Measurements from ENCODE around the gene RPL37. TPM values are rescaled to one million over a fixed set of nuclear protein-coding genes. Genes with fewer than 3 reads are reported as not detected.
"Not testable (repeated sequence)": the region's sequence is repeated elsewhere in the genome, so short reads cannot be mapped to it uniquely, and the experiment has no call there.

The RPL37 gene
- total and polyA plus RNA-seq, 2 donors, result 2,843 to 3,080 TPM

DNA sequence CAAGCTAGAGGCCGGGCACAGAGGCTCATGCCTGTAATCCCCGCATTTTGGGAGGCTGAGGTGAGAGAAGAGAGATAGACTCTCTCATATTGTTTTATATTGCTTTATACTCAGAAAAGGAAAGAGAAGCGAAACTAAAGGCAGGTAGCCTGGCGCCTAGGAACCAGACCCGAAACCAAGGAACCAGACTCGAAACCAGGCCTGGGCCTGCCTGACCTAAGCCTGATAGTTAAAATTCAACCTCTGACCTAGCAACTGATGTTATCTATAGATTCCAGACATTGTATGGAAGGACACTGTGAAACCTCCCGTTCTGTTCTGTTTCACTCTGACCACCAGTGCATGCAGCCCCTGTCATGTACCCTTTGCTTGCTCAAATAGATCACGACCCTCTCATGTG lies 37.2 kb upstream of the RPL37 start:
- not testable (repeated sequence) for H3K27ac ChIP-seq (ENCODE audit: low read depth in 1 of 2, low read length in 1 of 2); H3K27me3 ChIP-seq (ENCODE audit: control insufficient read depth in 2 of 2, insufficient read depth in 1 of 2, low read length in 1 of 2); H3K4me3 ChIP-seq (ENCODE audit: low read length in 2 of 2); H3K9me3 ChIP-seq (ENCODE audit: control insufficient read depth in 2 of 2, insufficient read depth in 1 of 2, low read length in 1 of 2); H3K4me1 ChIP-seq (ENCODE audit: control insufficient read depth in 2 of 2, insufficient read depth in 2 of 2, low read length in 2 of 2); DNase-seq (ENCODE audit: low read depth in 6 of 9, low spot score in 9 of 9); H3K36me3 ChIP-seq (ENCODE audit: control insufficient read depth in 2 of 2, insufficient read depth in 2 of 2, low read length in 1 of 2)
- WGBS, result 96% methylated on average over 8 of the region's 8 CpGs

DNA sequence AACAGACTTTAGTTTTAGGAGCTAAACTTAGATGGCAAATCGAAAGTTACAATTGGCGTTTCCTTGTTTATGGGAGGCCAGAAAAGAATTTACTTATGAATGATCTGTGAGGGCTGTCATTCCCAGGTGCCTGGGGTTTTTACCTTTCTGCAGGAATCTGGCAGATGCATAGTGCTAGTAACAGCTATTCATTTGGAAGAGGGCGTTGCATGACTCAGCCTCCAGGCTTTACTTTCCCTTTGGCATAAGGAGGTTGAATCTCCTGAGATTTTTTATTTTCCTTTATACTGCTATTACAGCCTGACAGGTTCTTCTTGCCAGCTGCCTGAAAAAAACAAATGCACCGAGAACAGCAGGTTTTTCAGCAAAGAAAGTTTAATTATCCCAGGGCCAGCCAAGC lies 36.2 kb upstream of the RPL37 start:
- 91% methylated on average over 4 of the region's 4 CpGs for WGBS
- Histone ChIP-seq H3K27ac (ENCODE audit: low read depth in 1 of 2, low read length in 1 of 2) (no peak overlapping the region), H3K4me1 (ENCODE audit: control insufficient read depth in 2 of 2, insufficient read depth in 2 of 2, low read length in 2 of 2) (no peaks in the 10 kb centered on the region), H3K9me3 (ENCODE audit: control insufficient read depth in 2 of 2, insufficient read depth in 1 of 2, low read length in 1 of 2) (no peaks in the 10 kb centered on the region), H3K4me3 (ENCODE audit: low read length in 2 of 2) (no peak overlapping the region), H3K36me3 (ENCODE audit: control insufficient read depth in 2 of 2, insufficient read depth in 2 of 2, low read length in 1 of 2) (no peaks in the 10 kb centered on the region), H3K27me3 (ENCODE audit: control insufficient read depth in 2 of 2, insufficient read depth in 1 of 2, low read length in 1 of 2) (no peaks in the 10 kb centered on the region)
- no peak for DNase-seq (ENCODE audit: low read depth in 6 of 9, low spot score in 9 of 9)

DNA sequence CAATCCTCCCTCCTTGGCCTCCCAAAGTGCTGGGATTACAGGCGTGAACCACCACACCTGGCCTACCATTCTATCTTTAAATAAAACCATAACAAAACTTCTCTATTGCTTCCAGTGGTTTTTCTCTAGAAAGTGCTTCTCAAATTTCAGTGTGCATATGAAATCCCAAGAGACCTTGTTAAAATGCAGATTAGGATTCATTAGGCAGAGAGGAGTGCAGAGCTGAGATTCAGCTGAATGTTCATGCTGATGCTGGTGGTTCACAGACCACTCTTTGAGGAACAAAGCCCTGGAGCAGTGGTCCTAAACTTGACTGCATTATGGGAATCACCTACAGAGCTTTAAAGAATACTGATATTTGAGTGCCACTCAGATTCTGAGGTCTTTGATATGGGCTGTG lies 34.4 kb upstream of the RPL37 start:
- H3K36me3 ChIP-seq (ENCODE audit: control insufficient read depth in 2 of 2, insufficient read depth in 2 of 2, low read length in 1 of 2), result no peaks in the 10 kb centered on the region
- no peaks in the 10 kb centered on the region for H3K4me1 ChIP-seq (ENCODE audit: control insufficient read depth in 2 of 2, insufficient read depth in 2 of 2, low read length in 2 of 2)
- H3K4me3 ChIP-seq (ENCODE audit: low read length in 2 of 2), result no peak overlapping the region
- no peak overlapping the region for H3K27ac ChIP-seq (ENCODE audit: low read depth in 1 of 2, low read length in 1 of 2)
- H3K9me3 ChIP-seq (ENCODE audit: control insufficient read depth in 2 of 2, insufficient read depth in 1 of 2, low read length in 1 of 2), result no peaks in the 10 kb centered on the region
- DNase-seq (ENCODE audit: low read depth in 6 of 9, low spot score in 9 of 9), result no peak
- H3K27me3 ChIP-seq (ENCODE audit: control insufficient read depth in 2 of 2, insufficient read depth in 1 of 2, low read length in 1 of 2), result no peaks in the 10 kb centered on the region
- WGBS, result 90% methylated on average over 1 of the region's 1 CpG

DNA sequence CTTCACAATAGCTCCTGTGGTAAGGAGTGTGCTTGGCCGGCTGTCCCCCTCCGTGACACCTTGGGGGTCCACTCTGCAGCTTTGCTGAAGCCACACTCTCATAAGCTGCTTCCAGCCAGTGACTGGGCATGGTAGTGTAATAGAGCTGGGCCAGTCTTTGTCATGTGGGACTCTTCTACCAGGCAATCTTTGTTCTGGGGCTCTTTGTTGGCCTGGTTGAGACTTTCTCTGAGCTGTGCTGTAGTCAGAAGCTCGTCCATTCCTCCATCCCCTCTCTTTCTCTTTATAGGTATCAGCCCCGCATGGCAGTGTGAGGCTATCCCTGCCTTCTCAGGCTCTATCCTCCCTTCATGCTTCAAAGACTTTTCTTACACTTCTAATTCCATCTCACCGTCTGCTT lies 31.8 kb upstream of the RPL37 start:
- no peaks in the 10 kb centered on the region for H3K27me3 ChIP-seq (ENCODE audit: control insufficient read depth in 2 of 2, insufficient read depth in 1 of 2, low read length in 1 of 2)
- no peak overlapping the region for H3K27ac ChIP-seq (ENCODE audit: low read depth in 1 of 2, low read length in 1 of 2)
- no peak overlapping the region for H3K4me3 ChIP-seq (ENCODE audit: low read length in 2 of 2)
- no peaks in the 10 kb centered on the region for H3K36me3 ChIP-seq (ENCODE audit: control insufficient read depth in 2 of 2, insufficient read depth in 2 of 2, low read length in 1 of 2)
- no peaks in the 10 kb centered on the region for H3K9me3 ChIP-seq (ENCODE audit: control insufficient read depth in 2 of 2, insufficient read depth in 1 of 2, low read length in 1 of 2)
- no peak for DNase-seq (ENCODE audit: low read depth in 6 of 9, low spot score in 9 of 9)
- no peaks in the 10 kb centered on the region for H3K4me1 ChIP-seq (ENCODE audit: control insufficient read depth in 2 of 2, insufficient read depth in 2 of 2, low read length in 2 of 2)
- WGBS, result 91% methylated on average over 5 of the region's 5 CpGs

DNA sequence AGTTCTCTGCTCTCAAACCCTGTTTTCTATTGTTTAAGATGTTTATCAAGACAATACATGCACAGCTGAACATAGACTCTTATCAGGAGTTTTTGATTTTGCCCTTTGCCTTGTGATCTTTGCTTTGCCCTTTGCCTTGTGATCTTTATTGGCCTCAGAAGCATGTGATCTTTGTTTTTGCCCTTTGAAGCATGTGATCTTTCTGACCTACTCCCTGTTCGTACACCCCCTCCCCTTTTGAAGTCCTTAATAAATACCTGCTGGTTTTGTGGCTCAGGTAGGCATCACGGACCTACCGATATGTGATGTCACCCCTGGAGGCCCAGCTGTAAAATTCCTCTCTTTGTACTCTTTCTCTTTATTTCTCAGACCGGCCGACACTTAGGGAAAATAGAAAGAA lies 30.0 kb upstream of the RPL37 start:
- H3K27me3 ChIP-seq (ENCODE audit: control insufficient read depth in 2 of 2, insufficient read depth in 1 of 2, low read length in 1 of 2); H3K27ac ChIP-seq (ENCODE audit: low read depth in 1 of 2, low read length in 1 of 2); H3K4me1 ChIP-seq (ENCODE audit: control insufficient read depth in 2 of 2, insufficient read depth in 2 of 2, low read length in 2 of 2); H3K36me3 ChIP-seq (ENCODE audit: control insufficient read depth in 2 of 2, insufficient read depth in 2 of 2, low read length in 1 of 2); DNase-seq (ENCODE audit: low read depth in 6 of 9, low spot score in 9 of 9); H3K9me3 ChIP-seq (ENCODE audit: control insufficient read depth in 2 of 2, insufficient read depth in 1 of 2, low read length in 1 of 2); H3K4me3 ChIP-seq (ENCODE audit: low read length in 2 of 2): not testable (repeated sequence)
- WGBS, result 96% methylated on average over 5 of the region's 5 CpGs

DNA sequence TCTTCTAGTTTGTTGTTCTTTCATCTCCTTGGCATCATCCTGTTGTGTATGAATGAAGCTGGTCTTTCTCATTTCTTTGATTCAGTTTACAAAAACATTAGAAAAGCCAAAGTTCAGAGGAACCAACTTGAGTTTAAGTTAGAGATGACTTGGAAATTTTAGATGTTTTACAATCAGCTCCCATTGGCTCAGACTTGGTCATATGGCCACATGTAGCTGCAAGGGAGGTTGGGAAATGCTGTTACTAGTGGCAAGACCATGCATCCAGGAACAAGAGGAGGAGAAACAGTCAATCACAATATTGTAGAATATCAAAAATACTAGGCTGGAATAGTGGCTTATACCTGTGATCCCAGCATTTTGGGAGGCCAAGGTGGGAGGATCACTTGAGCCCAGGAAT lies 25.7 kb upstream of the RPL37 start:
- no peaks in the 10 kb centered on the region for H3K9me3 ChIP-seq (ENCODE audit: control insufficient read depth in 2 of 2, insufficient read depth in 1 of 2, low read length in 1 of 2)
- H3K4me3 ChIP-seq (ENCODE audit: low read length in 2 of 2), result no peak overlapping the region
- DNase-seq (ENCODE audit: low read depth in 6 of 9, low spot score in 9 of 9), result no peak
- no peaks in the 10 kb centered on the region for H3K27me3 ChIP-seq (ENCODE audit: control insufficient read depth in 2 of 2, insufficient read depth in 1 of 2, low read length in 1 of 2)
- no peak overlapping the region for H3K27ac ChIP-seq (ENCODE audit: low read depth in 1 of 2, low read length in 1 of 2)
- no peaks in the 10 kb centered on the region for H3K4me1 ChIP-seq (ENCODE audit: control insufficient read depth in 2 of 2, insufficient read depth in 2 of 2, low read length in 2 of 2)
- H3K36me3 ChIP-seq (ENCODE audit: control insufficient read depth in 2 of 2, insufficient read depth in 2 of 2, low read length in 1 of 2), result no peaks in the 10 kb centered on the region

DNA sequence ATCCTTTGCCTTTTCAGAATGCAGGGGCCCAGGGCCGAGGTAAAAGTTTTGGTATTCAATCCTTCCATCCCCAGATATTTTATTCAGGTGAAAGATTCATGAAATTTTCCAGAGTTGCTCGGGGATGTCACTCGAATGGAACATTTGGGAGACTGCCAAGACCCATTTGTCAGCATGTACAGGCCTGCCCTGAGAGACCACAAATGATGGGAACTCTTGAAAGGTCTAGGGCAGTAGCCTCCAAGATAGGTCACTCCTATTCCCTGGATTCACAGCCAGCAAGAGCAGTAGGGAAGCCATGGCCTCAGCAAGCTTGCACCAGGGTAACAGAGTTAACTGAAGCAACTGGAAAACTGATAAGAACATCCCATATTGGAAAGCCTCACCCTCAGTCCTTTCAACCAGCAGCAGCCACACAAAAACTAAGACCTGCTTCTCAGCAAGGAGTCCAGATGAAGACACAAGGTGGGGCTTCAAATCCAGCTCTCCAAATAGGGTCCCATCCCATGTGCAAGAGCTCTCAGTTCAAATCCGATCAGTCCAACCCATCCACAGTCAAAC lies 18.7 kb upstream of the RPL37 start:
- Histone ChIP-seq H3K36me3 (ENCODE audit: control insufficient read depth in 2 of 2, insufficient read depth in 2 of 2, low read length in 1 of 2) (no peaks in the 10 kb centered on the region), H3K27ac (ENCODE audit: low read depth in 1 of 2, low read length in 1 of 2) (no peak overlapping the region), H3K27me3 (ENCODE audit: control insufficient read depth in 2 of 2, insufficient read depth in 1 of 2, low read length in 1 of 2) (no peaks in the 10 kb centered on the region), H3K4me3 (ENCODE audit: low read length in 2 of 2) (no peak overlapping the region), H3K4me1 (ENCODE audit: control insufficient read depth in 2 of 2, insufficient read depth in 2 of 2, low read length in 2 of 2) (no peaks in the 10 kb centered on the region), H3K9me3 (ENCODE audit: control insufficient read depth in 2 of 2, insufficient read depth in 1 of 2, low read length in 1 of 2) (no peaks in the 10 kb centered on the region)
- DNase-seq (ENCODE audit: low read depth in 6 of 9, low spot score in 9 of 9), result no peak
- WGBS, result 86% methylated on average over 4 of the region's 4 CpGs

DNA sequence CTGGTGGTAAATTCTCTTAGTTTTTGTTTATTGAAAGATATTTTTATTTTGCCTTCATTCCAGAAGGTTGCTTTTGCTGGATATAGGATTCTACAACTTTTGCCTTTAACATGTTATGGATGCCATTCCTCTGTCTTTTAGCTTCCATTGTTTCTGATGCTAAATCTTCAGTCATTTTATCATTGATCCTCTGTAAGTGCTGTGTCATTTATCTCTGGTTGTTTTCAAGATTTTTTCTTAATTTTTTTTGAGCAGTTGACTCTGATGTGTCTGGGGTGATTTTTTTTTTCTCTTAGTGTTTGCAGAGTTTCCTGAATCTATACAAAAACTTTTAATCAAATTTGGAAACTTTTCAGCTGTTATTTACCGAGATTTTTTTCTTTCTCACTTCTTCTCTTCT lies 12.5 kb upstream of the RPL37 start:
- H3K36me3 ChIP-seq (ENCODE audit: control insufficient read depth in 2 of 2, insufficient read depth in 2 of 2, low read length in 1 of 2), result no peaks in the 10 kb centered on the region
- no peaks in the 10 kb centered on the region for H3K4me1 ChIP-seq (ENCODE audit: control insufficient read depth in 2 of 2, insufficient read depth in 2 of 2, low read length in 2 of 2)
- WGBS, result 92% methylated on average over 1 of the region's 1 CpG
- H3K9me3 ChIP-seq (ENCODE audit: control insufficient read depth in 2 of 2, insufficient read depth in 1 of 2, low read length in 1 of 2), result no peaks in the 10 kb centered on the region
- no peak overlapping the region for H3K27ac ChIP-seq (ENCODE audit: low read depth in 1 of 2, low read length in 1 of 2)
- no peaks in the 10 kb centered on the region for H3K27me3 ChIP-seq (ENCODE audit: control insufficient read depth in 2 of 2, insufficient read depth in 1 of 2, low read length in 1 of 2)
- DNase-seq (ENCODE audit: low read depth in 6 of 9, low spot score in 9 of 9), result no peak
- no peak overlapping the region for H3K4me3 ChIP-seq (ENCODE audit: low read length in 2 of 2)

DNA sequence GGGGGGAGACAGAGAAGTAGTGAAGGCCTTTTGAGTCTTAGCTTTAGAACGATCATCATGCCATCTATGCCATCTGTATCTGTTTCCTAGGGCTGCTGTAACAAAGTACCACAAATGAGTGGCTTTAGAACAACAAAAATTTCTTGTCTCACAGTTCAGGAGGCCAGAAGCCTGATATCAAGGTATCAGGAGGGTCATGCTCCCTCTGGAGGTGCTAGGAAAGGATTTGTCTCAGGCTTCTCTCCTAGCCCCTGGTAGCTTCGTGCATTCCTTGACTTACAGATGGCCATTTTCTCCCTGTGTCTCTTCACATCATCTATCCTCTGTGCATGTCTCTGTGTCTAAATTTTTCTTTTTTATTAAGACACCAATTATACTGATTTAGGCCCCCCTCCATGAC lies 11.3 kb upstream of the RPL37 start:
- WGBS, result 96% methylated on average over 2 of the region's 2 CpGs
- no peak overlapping the region for H3K4me3 ChIP-seq (ENCODE audit: low read length in 2 of 2)
- no peaks in the 10 kb centered on the region for H3K27me3 ChIP-seq (ENCODE audit: control insufficient read depth in 2 of 2, insufficient read depth in 1 of 2, low read length in 1 of 2)
- no peaks in the 10 kb centered on the region for H3K4me1 ChIP-seq (ENCODE audit: control insufficient read depth in 2 of 2, insufficient read depth in 2 of 2, low read length in 2 of 2)
- no peaks in the 10 kb centered on the region for H3K9me3 ChIP-seq (ENCODE audit: control insufficient read depth in 2 of 2, insufficient read depth in 1 of 2, low read length in 1 of 2)
- no peak for DNase-seq (ENCODE audit: low read depth in 6 of 9, low spot score in 9 of 9)
- H3K27ac ChIP-seq (ENCODE audit: low read depth in 1 of 2, low read length in 1 of 2), result no peak overlapping the region
- H3K36me3 ChIP-seq (ENCODE audit: control insufficient read depth in 2 of 2, insufficient read depth in 2 of 2, low read length in 1 of 2), result no peaks in the 10 kb centered on the region

DNA sequence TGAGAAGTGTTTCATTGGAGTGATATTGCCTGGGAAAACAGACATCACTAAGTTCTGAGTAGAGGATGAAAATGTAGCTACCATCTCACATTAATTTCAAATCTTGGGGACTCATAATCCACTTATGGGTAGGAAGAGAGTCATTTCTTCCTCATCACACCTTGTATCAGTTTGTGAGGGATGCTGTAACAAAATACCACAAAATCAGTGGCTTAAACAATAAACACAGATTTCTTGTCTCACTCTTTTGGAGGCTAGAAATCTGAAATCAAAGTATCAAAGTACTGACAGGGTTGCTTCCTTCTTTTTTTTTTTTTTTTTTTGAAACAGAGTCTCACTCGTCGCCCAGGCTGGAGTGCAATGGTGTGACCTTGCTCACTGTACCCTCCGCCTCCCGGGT lies 9.5 kb upstream of the RPL37 start:
- 91% methylated on average over 4 of the region's 4 CpGs for WGBS
- no peak overlapping the region for H3K27ac ChIP-seq (ENCODE audit: low read depth in 1 of 2, low read length in 1 of 2)

More for the DNA sequence above, 9.5 kb upstream of the RPL37 start:
- no peak for DNase-seq (ENCODE audit: low read depth in 6 of 9, low spot score in 9 of 9)
- Histone ChIP-seq H3K36me3 (ENCODE audit: control insufficient read depth in 2 of 2, insufficient read depth in 2 of 2, low read length in 1 of 2) (no peaks in the 10 kb centered on the region), H3K4me1 (ENCODE audit: control insufficient read depth in 2 of 2, insufficient read depth in 2 of 2, low read length in 2 of 2) (peaks cover 0 to 2% of the 10 kb centered on the region in 2 donors), H3K9me3 (ENCODE audit: control insufficient read depth in 2 of 2, insufficient read depth in 1 of 2, low read length in 1 of 2) (no peaks in the 10 kb centered on the region), H3K4me3 (ENCODE audit: low read length in 2 of 2) (no peak overlapping the region), H3K27me3 (ENCODE audit: control insufficient read depth in 2 of 2, insufficient read depth in 1 of 2, low read length in 1 of 2) (no peaks in the 10 kb centered on the region)

Measured in thymus (tissue), 11 donors.